Activated CD4-positive, alpha-beta T cell treated with anti-CD3 and anti-CD28 coated beads for 24 hours (primary cell): Measurements from ENCODE around the gene BCR.

ENCODE experiments used
- DNase-seq, 2 donors: peaks; one replicate each; pipeline ENCODE4 v3.0.0-alpha.2; 2020; ENCODE audit warnings: low read depth in 2 of 2

The BCR gene

GRCh38 chr22:23260645-23261581 lies 80.6 kb downstream of the BCR start:
- no peak for DNase-seq

GRCh38 chr22:23261900-23262450 lies 81.7 kb downstream of the BCR start:
- no peak for DNase-seq

- no peak for DNase-seq
Observed at GRCh38 chr22:23262518-23263332, 82.4 kb downstream of the BCR start.

DNA sequence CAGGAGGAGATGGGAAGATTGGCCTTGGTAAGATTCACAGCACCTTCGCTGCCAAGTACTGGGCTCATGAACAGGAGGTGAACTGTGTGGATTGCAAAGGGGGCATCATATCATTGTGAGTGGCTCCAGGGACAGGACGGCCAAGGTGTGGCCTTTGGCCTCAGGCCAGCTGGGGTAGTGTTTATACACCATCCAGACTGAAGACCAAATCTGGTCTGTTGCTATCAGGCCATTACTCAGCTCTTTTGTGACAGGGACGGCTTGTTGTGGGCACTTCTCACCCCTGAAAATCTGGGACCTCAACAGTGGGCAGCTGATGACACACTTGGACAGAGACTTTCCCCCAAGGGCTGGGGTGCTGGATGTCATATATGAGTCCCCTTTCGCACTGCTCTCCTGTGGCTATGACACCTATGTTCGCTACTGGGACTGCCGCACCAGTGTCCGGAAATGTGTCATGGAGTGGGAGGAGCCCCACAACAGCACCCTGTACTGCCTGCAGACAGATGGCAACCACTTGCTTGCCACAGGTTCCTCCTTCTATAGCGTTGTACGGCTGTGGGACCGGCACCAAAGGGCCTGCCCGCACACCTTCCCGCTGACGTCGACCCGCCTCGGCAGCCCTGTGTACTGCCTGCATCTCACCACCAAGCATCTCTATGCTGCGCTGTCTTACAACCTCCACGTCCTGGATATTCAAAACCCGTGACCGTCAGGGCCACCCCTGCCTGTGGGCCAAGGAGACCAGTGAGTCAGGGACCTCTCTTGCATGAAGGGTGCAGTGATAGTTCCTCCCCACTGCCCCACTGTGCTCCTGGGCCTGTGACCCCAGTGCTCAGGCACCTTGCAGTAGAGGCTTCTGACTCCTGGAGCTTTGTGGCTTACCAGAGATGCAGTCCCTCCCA lies 83.6 kb downstream of the BCR start:
- no peak for DNase-seq

GRCh38 chr22:23264610-23265367 lies 84.5 kb downstream of the BCR start:
- DNase-seq, result no peak

GRCh38 chr22:23265368-23265700 lies 85.0 kb downstream of the BCR start:
- DNase-seq, result no peak

DNA sequence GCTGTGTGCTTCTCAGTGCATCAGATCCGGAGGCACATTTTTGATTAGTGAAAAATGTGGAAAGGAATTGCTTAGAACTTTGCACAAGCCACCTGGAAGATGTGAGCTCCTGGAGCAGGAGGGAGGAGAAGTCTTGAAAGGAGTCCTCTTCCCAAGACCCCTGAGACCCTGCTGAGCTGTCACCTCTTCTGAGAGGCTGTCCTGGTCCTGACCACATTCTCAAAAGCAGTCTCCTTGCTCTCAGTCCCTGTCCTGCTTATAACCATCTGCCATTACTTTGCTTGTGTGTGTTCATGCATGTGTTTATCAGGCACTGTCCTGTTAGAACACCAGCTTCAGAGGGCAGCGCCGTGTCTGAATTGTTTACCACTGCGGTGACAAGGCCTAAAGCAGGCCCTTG lies 86.5 kb downstream of the BCR start:
- no peak for DNase-seq

GRCh38 chr22:23267226-23268043 lies 87.1 kb downstream of the BCR start:
- no peak for DNase-seq

- no peak for DNase-seq
Observed at GRCh38 chr22:23268139-23268712, 87.9 kb downstream of the BCR start.

DNA sequence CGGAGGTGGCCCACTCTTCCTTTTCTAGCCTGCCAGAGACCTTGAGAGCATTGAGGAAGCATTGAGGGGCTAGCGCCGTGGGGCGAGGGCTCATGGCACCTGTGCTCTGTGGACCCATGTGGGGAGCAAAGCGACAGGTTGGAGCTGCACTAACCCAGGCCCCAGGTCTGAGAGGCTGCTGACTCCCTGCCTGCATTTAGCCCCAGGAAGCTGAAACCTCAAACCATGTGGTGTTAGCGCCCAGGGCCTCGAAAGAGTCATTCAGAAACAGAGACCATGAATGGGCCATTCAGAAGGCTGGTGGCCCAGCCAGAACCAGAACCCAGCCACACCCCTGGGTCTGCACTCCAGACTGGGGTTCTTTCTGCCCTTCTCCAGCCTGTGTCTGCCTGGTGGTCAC lies 88.6 kb downstream of the BCR start:
- no peak for DNase-seq

DNA sequence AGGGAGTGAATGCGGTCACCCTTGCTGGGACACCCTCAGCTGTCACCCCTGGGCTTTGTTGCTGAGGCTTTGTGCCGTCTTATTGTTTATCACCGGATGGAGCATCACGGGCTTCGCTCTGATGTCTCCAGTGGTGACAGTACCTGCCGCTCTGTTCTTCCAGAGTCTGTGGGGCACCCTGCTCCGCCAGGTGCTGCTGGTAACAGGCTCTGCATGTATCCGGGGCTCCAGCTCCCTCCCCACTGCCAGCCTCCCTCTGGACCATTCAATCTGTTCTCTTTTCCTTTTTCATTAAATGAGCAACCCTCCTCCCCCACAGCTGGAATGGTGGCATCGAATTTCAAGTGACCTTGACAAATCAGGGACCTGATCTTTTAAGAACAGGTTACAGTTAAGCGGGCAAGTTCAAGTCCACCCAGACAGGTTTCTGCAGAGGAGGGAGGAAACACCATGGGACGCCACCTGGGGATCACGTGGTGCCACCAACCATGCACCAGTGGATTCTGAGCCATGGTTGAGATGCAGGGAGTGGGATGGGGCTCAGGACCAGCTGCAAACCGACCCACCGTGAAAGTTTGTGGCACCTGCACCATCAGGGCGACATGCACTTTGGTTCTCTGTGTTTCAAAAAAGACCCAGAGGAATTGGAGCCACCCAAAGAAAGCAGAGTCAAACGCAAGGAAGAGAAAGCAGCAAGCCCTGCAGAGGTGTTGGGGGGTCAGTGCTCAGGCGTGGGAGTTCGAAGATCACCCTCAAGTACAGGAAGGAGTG lies 89.3 kb downstream of the BCR start:
- no peak for DNase-seq

DNA sequence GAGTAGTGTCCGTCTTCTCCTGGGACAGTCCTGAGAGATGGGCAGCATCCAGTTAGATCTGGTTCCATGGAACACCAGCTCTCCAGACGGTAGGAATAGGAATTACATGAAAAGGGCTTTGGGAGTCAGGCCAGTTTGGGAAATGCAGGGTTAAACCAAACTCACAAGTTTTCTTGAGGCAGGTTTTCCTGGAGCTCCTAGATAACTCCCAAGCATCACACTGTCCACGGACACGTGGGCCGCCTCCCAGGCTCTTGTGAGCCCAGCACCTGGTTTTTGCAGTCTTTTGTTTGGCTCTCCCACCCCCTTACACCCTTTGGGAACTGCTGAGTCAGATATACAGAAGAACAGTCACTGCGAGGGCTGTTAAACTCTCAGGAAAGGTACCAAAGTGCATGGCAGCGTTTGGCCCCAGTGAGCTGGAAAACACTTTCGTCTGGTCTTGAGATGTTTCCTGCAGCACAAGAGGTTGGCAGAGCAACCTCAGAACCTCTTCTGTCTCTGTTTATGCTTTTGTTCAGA lies 90.0 kb downstream of the BCR start:
- DNase-seq, result no peak

- no peak for DNase-seq
Observed at GRCh38 chr22:23270798-23271596, 90.7 kb downstream of the BCR start.

- no peak for DNase-seq
Observed at GRCh38 chr22:23271597-23271908, 91.2 kb downstream of the BCR start.

DNA sequence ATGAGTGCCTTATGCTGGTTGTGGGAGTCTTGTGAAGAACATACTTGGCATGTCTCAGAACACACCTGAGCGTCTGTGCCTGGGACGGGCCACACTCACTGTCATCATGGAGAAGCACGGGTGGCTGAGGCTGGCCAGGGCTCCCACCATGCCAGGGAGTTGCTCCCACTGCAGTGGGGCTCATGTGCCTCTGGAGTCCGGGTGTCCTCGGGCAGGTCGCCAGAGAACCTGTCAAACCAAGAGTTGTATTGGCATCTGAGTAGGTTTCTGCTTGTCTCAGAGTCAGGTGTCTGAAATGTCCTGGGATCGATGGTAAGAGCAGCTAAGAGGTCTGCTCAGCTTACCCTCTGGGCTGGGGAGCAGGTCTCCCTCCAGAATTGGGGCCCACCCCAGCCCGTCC lies 92.1 kb downstream of the BCR start:
- no peak for DNase-seq

DNA sequence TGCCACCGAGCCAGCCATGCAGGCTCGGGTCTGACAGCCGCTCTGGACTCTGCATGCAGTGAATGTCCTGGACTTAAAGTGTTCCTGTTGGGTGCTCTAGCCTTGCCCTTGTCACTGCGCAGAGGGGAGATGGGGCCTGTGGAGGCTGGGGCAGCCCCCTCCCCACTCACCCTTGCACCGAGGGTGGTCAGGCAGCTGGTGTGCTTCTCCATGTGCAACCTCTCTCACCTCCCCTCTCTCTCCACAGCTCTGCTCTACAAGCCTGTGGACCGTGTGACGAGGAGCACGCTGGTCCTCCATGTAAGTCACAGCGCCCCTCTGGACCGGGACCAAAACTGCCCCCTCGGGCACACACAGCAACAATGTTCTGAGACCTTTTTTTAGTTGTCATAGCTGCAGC lies 92.5 kb downstream of the BCR start:
- no peak for DNase-seq

- DNase-seq, result no peak
Observed at GRCh38 chr22:23273445-23274145, 93.3 kb downstream of the BCR start.
